ENCODE results near the gene PITPNB.

DNA sequence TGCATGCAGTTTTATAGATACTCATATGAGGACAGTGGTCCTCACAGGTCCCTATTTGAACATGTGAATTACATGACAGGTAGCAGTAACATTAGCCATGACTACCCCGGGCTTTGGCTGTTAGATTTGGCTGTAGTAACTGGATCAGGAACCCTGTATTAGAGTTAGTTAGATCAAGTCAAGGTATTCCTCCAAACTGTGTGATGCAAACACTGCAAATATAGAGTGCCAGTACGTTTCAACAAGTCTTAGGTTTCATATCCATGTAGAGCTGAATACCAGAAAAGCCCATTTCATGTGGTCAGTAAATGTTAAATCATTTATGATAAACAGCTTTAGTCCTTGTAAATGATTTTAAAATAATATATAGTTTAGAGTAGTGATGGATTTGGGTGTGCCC, 29.5 kb upstream of the PITPNB start:
- TF ChIP-seq CTCF (IDR thresholded peaks at IDR 0.05) (no peak), EP300 (IDR thresholded peaks at IDR 0.05) (no peak)
